Loucy (cell line): ENCODE data around the gene CCDC40.

ENCODE experiments used
- H2AFZ ChIP-seq: fragments of 200-600 bp; sonication (generic); 2 replicates; pipeline ENCODE4 v1.6.0; 2016; ENCODE audit warnings: antibody characterized with exemption, mild to moderate bottlenecking, low read length, moderate library complexity
- H3F3A ChIP-seq: fragments of 200-600 bp; 2 replicates; pipeline ENCODE4 v1.6.0; 2016; ENCODE audit warnings: antibody characterized with exemption, low read depth, mild to moderate bottlenecking
- H3K27me3 ChIP-seq: fragments of 200-600 bp; sonication (generic); 2 replicates; pipeline ENCODE4 v1.6.1; 2014; ENCODE audit warnings: low read length, mild to moderate bottlenecking; ENCODE audit not compliant: insufficient read depth, poor library complexity, severe bottlenecking
- H3K36me3 ChIP-seq: fragments of 200-600 bp; sonication (generic); 2 replicates; pipeline ENCODE4 v1.6.1; 2016; ENCODE audit warnings: low read length; ENCODE audit not compliant: insufficient read depth
- H3K4me1 ChIP-seq: fragments of 200-600 bp; sonication (generic); 2 replicates; pipeline ENCODE4 v1.5.1; 2014; ENCODE audit warnings: low read length, mild to moderate bottlenecking; ENCODE audit not compliant: insufficient read depth, poor library complexity, severe bottlenecking
- H3K4me2 ChIP-seq: fragments of 200-600 bp; sonication (generic); 2 replicates; pipeline ENCODE4 v1.6.0; 2014; ENCODE audit warnings: antibody characterized with exemption, low read length, low read depth, mild to moderate bottlenecking; ENCODE audit not compliant: poor library complexity, severe bottlenecking
- H3K4me3 ChIP-seq: fragments of 200-600 bp; sonication (generic); 2 replicates; pipeline ENCODE4 v1.5.1; 2014; ENCODE audit warnings: low read length, mild to moderate bottlenecking, mixed read lengths; ENCODE audit not compliant: poor library complexity, severe bottlenecking
- H3K79me2 ChIP-seq: fragments of 200-600 bp; sonication (generic); 2 replicates; pipeline ENCODE4 v1.6.1; 2014; ENCODE audit warnings: low read length; ENCODE audit not compliant: insufficient read depth
- H3K9ac ChIP-seq: fragments of 200-600 bp; sonication (generic); 2 replicates; pipeline ENCODE4 v1.6.0; 2014; ENCODE audit warnings: mild to moderate bottlenecking, low read depth, low read length, moderate library complexity; ENCODE audit not compliant: poor library complexity, severe bottlenecking
- H3K9me2 ChIP-seq: fragments of 200-600 bp; sonication (generic); replicated peaks from 2 replicates; pipeline ENCODE4 v1.6.1; 2016; ENCODE audit warnings: low read depth, low read length, mixed read lengths
- H3K9me3 ChIP-seq: fragments of 200-600 bp; sonication (generic); 2 replicates; pipeline ENCODE4 v1.6.1; 2014; ENCODE audit warnings: mild to moderate bottlenecking, antibody characterized with exemption, low read length, low read depth; ENCODE audit not compliant: insufficient read depth
- H4K20me1 ChIP-seq: fragments of 200-600 bp; sonication (generic); 2 replicates; pipeline ENCODE4 v1.6.0; 2014; ENCODE audit warnings: antibody characterized with exemption, low read length, mild to moderate bottlenecking; ENCODE audit not compliant: insufficient read depth, poor library complexity, severe bottlenecking
- EZH2phosphoT487 ChIP-seq: fragments of 200-600 bp; IDR thresholded peaks from 2 replicates; pipeline ENCODE4 v1.6.1; 2018; ENCODE audit warnings: antibody characterized with exemption, mild to moderate bottlenecking, moderate library complexity, borderline replicate concordance
- TF ChIP-seq, protein P1 (sequence below): fragments of 200-600 bp; sonication (generic); conservative IDR thresholded peaks from 2 replicates; pipeline ENCODE4 v1.5.1; 2014; ENCODE audit warnings: mild to moderate bottlenecking, antibody characterized with exemption, low read length

Gene CCDC40

GRCh38 chr17:80132906-80133625 lies 96.6 kb downstream of the CCDC40 start:
- Histone ChIP-seq H3K4me1 (no peaks in the 10 kb centered on the region), H3K36me3 (peaks cover 52% of the 10 kb centered on the region; the same call in 1 of the 2 replicates), H3K4me2 (no peak overlapping the region), H3K4me3 (no peak overlapping the region), H3K9me2 (no peaks in the 10 kb centered on the region), H3K79me2 (no peaks in the 10 kb centered on the region), H2AFZ (no peak overlapping the region), H3K9ac (no peak overlapping the region), H3K27me3 (no peaks in the 10 kb centered on the region), H3F3A (no peaks in the 10 kb centered on the region), H3K9me3 (no peaks in the 10 kb centered on the region), H4K20me1 (no peaks in the 10 kb centered on the region)
- no peak for TF ChIP-seq EZH2phosphoT487
- TF ChIP-seq, protein P1, sequence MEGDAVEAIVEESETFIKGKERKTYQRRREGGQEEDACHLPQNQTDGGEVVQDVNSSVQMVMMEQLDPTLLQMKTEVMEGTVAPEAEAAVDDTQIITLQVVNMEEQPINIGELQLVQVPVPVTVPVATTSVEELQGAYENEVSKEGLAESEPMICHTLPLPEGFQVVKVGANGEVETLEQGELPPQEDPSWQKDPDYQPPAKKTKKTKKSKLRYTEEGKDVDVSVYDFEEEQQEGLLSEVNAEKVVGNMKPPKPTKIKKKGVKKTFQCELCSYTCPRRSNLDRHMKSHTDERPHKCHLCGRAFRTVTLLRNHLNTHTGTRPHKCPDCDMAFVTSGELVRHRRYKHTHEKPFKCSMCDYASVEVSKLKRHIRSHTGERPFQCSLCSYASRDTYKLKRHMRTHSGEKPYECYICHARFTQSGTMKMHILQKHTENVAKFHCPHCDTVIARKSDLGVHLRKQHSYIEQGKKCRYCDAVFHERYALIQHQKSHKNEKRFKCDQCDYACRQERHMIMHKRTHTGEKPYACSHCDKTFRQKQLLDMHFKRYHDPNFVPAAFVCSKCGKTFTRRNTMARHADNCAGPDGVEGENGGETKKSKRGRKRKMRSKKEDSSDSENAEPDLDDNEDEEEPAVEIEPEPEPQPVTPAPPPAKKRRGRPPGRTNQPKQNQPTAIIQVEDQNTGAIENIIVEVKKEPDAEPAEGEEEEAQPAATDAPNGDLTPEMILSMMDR: no peak

DNA sequence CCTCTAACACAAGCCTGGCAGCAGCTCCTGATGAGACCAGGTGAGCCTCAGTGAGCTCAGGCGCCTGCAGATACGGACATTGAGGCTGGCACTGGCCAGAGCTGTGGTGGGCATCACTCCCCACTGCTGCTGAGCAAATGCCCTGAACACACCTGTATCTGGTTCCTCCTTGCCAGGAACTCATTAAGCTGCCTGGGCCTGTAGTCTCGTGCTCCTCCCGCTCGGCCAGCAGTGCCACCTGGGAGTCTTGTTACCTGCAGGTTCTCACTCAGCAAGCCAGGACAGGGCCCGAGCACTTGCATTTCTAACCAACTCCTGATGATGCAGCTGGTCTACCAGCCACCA lies 97.2 kb downstream of the CCDC40 start:
- no peak overlapping the region for H2AFZ ChIP-seq
- H3K9me3 ChIP-seq: no peaks in the 10 kb centered on the region
- no peak overlapping the region for H3K4me3 ChIP-seq
- no peaks in the 10 kb centered on the region for H3F3A ChIP-seq
- no peaks in the 10 kb centered on the region for H3K9me2 ChIP-seq
- H3K4me2 ChIP-seq: no peak overlapping the region
- H3K4me1 ChIP-seq: no peaks in the 10 kb centered on the region
- H3K9ac ChIP-seq: no peak overlapping the region
- no peak for TF ChIP-seq EZH2phosphoT487
- TF ChIP-seq, protein P1: no peak
- no peaks in the 10 kb centered on the region for H3K79me2 ChIP-seq
- no peaks in the 10 kb centered on the region for H3K27me3 ChIP-seq
- no peaks in the 10 kb centered on the region for H4K20me1 ChIP-seq
- H3K36me3 ChIP-seq: peaks cover 57% of the 10 kb centered on the region; the same call in 1 of the 2 replicates

- H3K9ac ChIP-seq: no peak overlapping the region
- no peaks in the 10 kb centered on the region for H3K9me3 ChIP-seq
- no peak overlapping the region for H3K4me3 ChIP-seq
- H3K9me2 ChIP-seq: no peaks in the 10 kb centered on the region
- H3K79me2 ChIP-seq: peaks cover 16% of the 10 kb centered on the region
- H3K4me1 ChIP-seq: peaks cover 7% of the 10 kb centered on the region
- H3K4me2 ChIP-seq: no peak overlapping the region
- TF ChIP-seq, protein P1: no peak
- TF ChIP-seq EZH2phosphoT487: no peak
- H2AFZ ChIP-seq: no peak overlapping the region
- peaks cover 90% of the 10 kb centered on the region for H3K36me3 ChIP-seq
- no peaks in the 10 kb centered on the region for H3K27me3 ChIP-seq
- H4K20me1 ChIP-seq: peaks cover 14% of the 10 kb centered on the region
- no peaks in the 10 kb centered on the region for H3F3A ChIP-seq
These were observed 100.7 kb downstream of the CCDC40 start for GRCh38 chr17:80137131-80137530.
